ENCODE data around the gene CENPU. TPM values are rescaled to one million over a fixed set of nuclear protein-coding genes. Genes with fewer than 3 reads are reported as not detected.
"Not testable (repeated sequence)": the region's sequence is repeated elsewhere in the genome, so short reads cannot be mapped to it uniquely, and the experiment has no call there.

Gene CENPU
- total RNA-seq, 1 experiment from 2014 or later: 124 TPM

DNA sequence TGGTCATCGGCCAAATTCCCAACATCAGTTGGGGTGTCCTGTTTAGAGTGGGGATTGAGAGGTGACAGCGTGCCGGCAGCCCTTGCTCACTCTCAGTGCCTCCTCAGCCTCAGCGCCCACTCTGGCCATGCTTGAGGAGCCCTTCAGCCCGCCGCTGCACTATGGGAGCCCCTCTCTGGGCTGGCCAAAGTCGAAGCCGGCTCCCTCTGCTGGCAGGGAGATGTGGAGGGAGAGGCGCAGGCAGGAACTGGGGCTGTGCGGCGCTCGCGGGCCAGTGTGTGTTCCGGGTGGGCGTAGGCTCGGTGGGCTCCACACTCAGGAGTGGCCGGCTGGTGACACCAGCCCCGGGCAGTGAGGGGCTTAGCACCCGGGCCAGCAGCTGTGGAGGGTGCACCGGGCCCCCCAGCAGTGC is 7.1 kb upstream of the CENPU start:
- H3K18ac ChIP-seq (ENCODE audit: insufficient read length, low read depth, low read length): no peak overlapping the region
- no peaks in the 10 kb centered on the region for H3K79me2 ChIP-seq (ENCODE audit: insufficient read depth, low read length)
- no peak overlapping the region for H3T11ph ChIP-seq (ENCODE audit: low read length)
- no peak overlapping the region for H2AK5ac ChIP-seq (ENCODE audit: insufficient read length, low read length)
- no peaks in the 10 kb centered on the region for H3K4me1 ChIP-seq (ENCODE audit: insufficient read depth, low read length)
- H3K23me2 ChIP-seq (ENCODE audit: insufficient read length, low read depth, low read length, poor library complexity, severe bottlenecking): no peaks in the 10 kb centered on the region
- H3K79me1 ChIP-seq (ENCODE audit: insufficient read depth, low read depth, low read length, poor library complexity, severe bottlenecking): no peaks in the 10 kb centered on the region
- H3K9me3 ChIP-seq (ENCODE audit: control insufficient read depth, low read depth, low read length): no peaks in the 10 kb centered on the region
- no peak overlapping the region for H2BK20ac ChIP-seq (ENCODE audit: low read depth, low read length, poor library complexity, severe bottlenecking)
- Mint-ChIP-seq H3K4me1 (peaks cover 13 to 18% of the 10 kb centered on the region in 2 experiments), H3K4me3 (no peak overlapping the region), H3K9me3 (peaks cover 30 to 34% of the 10 kb centered on the region in 2 experiments), H3K36me3 (ENCODE audit: insufficient read depth in 1 of 3, low read depth in 3 of 3) (peaks cover 16 to 21% (median 21%) of the 10 kb centered on the region in 3 experiments), H3K27me3 (ENCODE audit: low read depth) (peaks cover 17% of the 10 kb centered on the region), H3K27ac (no peak overlapping the region)
- H4K20me1 ChIP-seq (ENCODE audit: control insufficient read depth, insufficient read depth, insufficient read length): no peaks in the 10 kb centered on the region
- no peak overlapping the region for H2BK12ac ChIP-seq (ENCODE audit: insufficient read length, low read depth, low read length)
- H3K27me3 ChIP-seq (ENCODE audit: insufficient read depth, low read length): no peaks in the 10 kb centered on the region
- no CpG with 5 or more reads among the region's 20 CpGs for WGBS (ENCODE audit: extremely low coverage, insufficient read length, low lambda C conversion rate)
- no peak overlapping the region for H2AFZ ChIP-seq (ENCODE audit: low read length)
- DNase-seq: no peak
- H3K4ac ChIP-seq (ENCODE audit: low read depth, low read length): no peak overlapping the region
- no peak overlapping the region for H2BK5ac ChIP-seq (ENCODE audit: insufficient read length, low read length)
- H3K4me2 ChIP-seq (ENCODE audit: insufficient read depth, insufficient read length, low read length): no peak overlapping the region
- peak; percentile 24; the same call in 1 of the 3 replicates for TF ChIP-seq CTCF (conservative IDR thresholded peaks at IDR 0.05)
- no peak overlapping the region for H3K56ac ChIP-seq (ENCODE audit: insufficient read length, low read depth, low read length)
- H4K8ac ChIP-seq (replicated peaks; ENCODE audit: insufficient read length, low read depth, low read length): no peak overlapping the region
- H2BK15ac ChIP-seq (ENCODE audit: low read depth, low read length): no peak overlapping the region
- no peak overlapping the region for H4K91ac ChIP-seq (ENCODE audit: insufficient read length, low read depth, low read length)
- no peak overlapping the region for H3K23ac ChIP-seq (ENCODE audit: insufficient read length, low read depth, low read length)
- no peak overlapping the region for H4K5ac ChIP-seq (ENCODE audit: insufficient read length, low read depth, low read length)
- H3K14ac ChIP-seq (ENCODE audit: insufficient read depth, low read length): no peak overlapping the region
- H3K9ac ChIP-seq (ENCODE audit: extremely low read depth, insufficient read length, low read length): no peak overlapping the region
- no peak overlapping the region for H2BK120ac ChIP-seq (ENCODE audit: low read depth, low read length, poor library complexity, severe bottlenecking)
- no peak overlapping the region for H3K27ac ChIP-seq (ENCODE audit: insufficient read length, low read depth, low read length)

- H3K27ac ChIP-seq (ENCODE audit: insufficient read length, low read depth, low read length); H3K27me3 ChIP-seq (ENCODE audit: insufficient read depth, low read length); H2AFZ ChIP-seq (ENCODE audit: low read length); H3K27ac Mint-ChIP-seq; H3K4me2 ChIP-seq (ENCODE audit: insufficient read depth, insufficient read length, low read length); H3K4ac ChIP-seq (ENCODE audit: low read depth, low read length); H3K18ac ChIP-seq (ENCODE audit: insufficient read length, low read depth, low read length); H2BK5ac ChIP-seq (ENCODE audit: insufficient read length, low read length); H3K56ac ChIP-seq (ENCODE audit: insufficient read length, low read depth, low read length); H3K79me1 ChIP-seq (ENCODE audit: insufficient read depth, low read depth, low read length, poor library complexity, severe bottlenecking); H3K23ac ChIP-seq (ENCODE audit: insufficient read length, low read depth, low read length); H2BK20ac ChIP-seq (ENCODE audit: low read depth, low read length, poor library complexity, severe bottlenecking); H3K9me3 ChIP-seq (ENCODE audit: control insufficient read depth, low read depth, low read length); H3K14ac ChIP-seq (ENCODE audit: insufficient read depth, low read length); H2BK120ac ChIP-seq (ENCODE audit: low read depth, low read length, poor library complexity, severe bottlenecking); H3T11ph ChIP-seq (ENCODE audit: low read length); H3K9ac ChIP-seq (ENCODE audit: extremely low read depth, insufficient read length, low read length); H3K4me3 Mint-ChIP-seq; DNase-seq; H4K8ac ChIP-seq (replicated peaks; ENCODE audit: insufficient read length, low read depth, low read length); H2AK5ac ChIP-seq (ENCODE audit: insufficient read length, low read length); H3K23me2 ChIP-seq (ENCODE audit: insufficient read length, low read depth, low read length, poor library complexity, severe bottlenecking); H2BK12ac ChIP-seq (ENCODE audit: insufficient read length, low read depth, low read length); H2BK15ac ChIP-seq (ENCODE audit: low read depth, low read length); H4K91ac ChIP-seq (ENCODE audit: insufficient read length, low read depth, low read length); H4K20me1 ChIP-seq (ENCODE audit: control insufficient read depth, insufficient read depth, insufficient read length); H3K4me1 ChIP-seq (ENCODE audit: insufficient read depth, low read length); H3K79me2 ChIP-seq (ENCODE audit: insufficient read depth, low read length); H4K5ac ChIP-seq (ENCODE audit: insufficient read length, low read depth, low read length): not testable (repeated sequence)
- no CpG with 5 or more reads among the region's 1 CpG for WGBS (ENCODE audit: extremely low coverage, insufficient read length, low lambda C conversion rate)
- peaks cover 30 to 34% of the 10 kb centered on the region in 2 experiments for H3K9me3 Mint-ChIP-seq
- peaks cover 15% of the 10 kb centered on the region for H3K27me3 Mint-ChIP-seq (ENCODE audit: low read depth)
- peaks cover 18 to 22% of the 10 kb centered on the region in 2 experiments for H3K4me1 Mint-ChIP-seq
- H3K36me3 Mint-ChIP-seq (ENCODE audit: insufficient read depth in 1 of 3, low read depth in 3 of 3): peaks cover 16 to 21% (median 21%) of the 10 kb centered on the region in 3 experiments
Measured at GRCh38 chr4:184739575-184739974, 5.7 kb upstream of the CENPU start.

Measured in H9 (cell line).